ENCODE results near the gene ARL15. TPM values are rescaled to one million over a fixed set of nuclear protein-coding genes. Genes with fewer than 3 reads are reported as not detected.

ARL15 gene
- total RNA-seq, 1 experiment from 2014 or later: 18.3 TPM

- no TSS peak for BruUV-seq (replicated peaks)
- ChIA-PET CTCF (no interaction called here), POLR2A (ENCODE audit: low non-redundant PET) (no interaction called here)
- Histone ChIP-seq H3K4me1 (ENCODE audit: insufficient read depth, low read length, poor library complexity, severe bottlenecking) (no peaks in the 10 kb centered on the region), H3K27ac (ENCODE audit: low read depth, low read length, poor library complexity, severe bottlenecking) (no peak overlapping the region), H3K4me3 (ENCODE audit: low read depth, low read length, poor library complexity, severe bottlenecking) (no peak overlapping the region), H3K36me3 (ENCODE audit: insufficient read depth, low read length, poor library complexity, severe bottlenecking) (no peaks in the 10 kb centered on the region), H3K27me3 (replicated peaks; ENCODE audit: insufficient read depth, low read depth, low read length, poor library complexity) (no peaks in the 10 kb centered on the region), H3K9me3 (ENCODE audit: low read depth, low read length, poor library complexity, severe bottlenecking) (no peaks in the 10 kb centered on the region)
- no peak for DNase-seq (ENCODE audit: low spot score)
- TF ChIP-seq EZH2 (IDR thresholded peaks at IDR 0.05; ENCODE audit: borderline replicate concordance, low read depth, low read length, poor library complexity, severe bottlenecking): no peak
- no peak for TF ChIP-seq CTCF (conservative IDR thresholded peaks at IDR 0.05; ENCODE audit: low read depth, low read length)
- intact Hi-C loops (cut with micrococcal nuclease; ENCODE audit: unreplicated experiment): no loop called here
Measured at GRCh38 chr5:54272746-54273145, 37.6 kb downstream of the ARL15 start.

- H3K27ac ChIP-seq (ENCODE audit: low read depth, low read length, poor library complexity, severe bottlenecking): no peak overlapping the region
- no peaks in the 10 kb centered on the region for H3K4me1 ChIP-seq (ENCODE audit: insufficient read depth, low read length, poor library complexity, severe bottlenecking)
- H3K36me3 ChIP-seq (ENCODE audit: insufficient read depth, low read length, poor library complexity, severe bottlenecking): no peaks in the 10 kb centered on the region
- no TSS peak for BruUV-seq (replicated peaks)
- ChIA-PET CTCF (no interaction called here), POLR2A (ENCODE audit: low non-redundant PET) (no interaction called here)
- DNase-seq (ENCODE audit: low spot score): no peak
- H3K9me3 ChIP-seq (ENCODE audit: low read depth, low read length, poor library complexity, severe bottlenecking): no peaks in the 10 kb centered on the region
- no peak for TF ChIP-seq EZH2 (IDR thresholded peaks at IDR 0.05; ENCODE audit: borderline replicate concordance, low read depth, low read length, poor library complexity, severe bottlenecking)
- TF ChIP-seq CTCF (conservative IDR thresholded peaks at IDR 0.05; ENCODE audit: low read depth, low read length): no peak
- H3K27me3 ChIP-seq (replicated peaks; ENCODE audit: insufficient read depth, low read depth, low read length, poor library complexity): no peaks in the 10 kb centered on the region
- intact Hi-C loops (cut with micrococcal nuclease; ENCODE audit: unreplicated experiment): no loop called here
- no peak overlapping the region for H3K4me3 ChIP-seq (ENCODE audit: low read depth, low read length, poor library complexity, severe bottlenecking)
Measured at GRCh38 chr5:54270326-54270725, 40.0 kb downstream of the ARL15 start.

- H3K27me3 ChIP-seq (replicated peaks; ENCODE audit: insufficient read depth, low read depth, low read length, poor library complexity): no peaks in the 10 kb centered on the region
- no peaks in the 10 kb centered on the region for H3K9me3 ChIP-seq (ENCODE audit: low read depth, low read length, poor library complexity, severe bottlenecking)
- no peak overlapping the region for H3K4me3 ChIP-seq (ENCODE audit: low read depth, low read length, poor library complexity, severe bottlenecking)
- no peaks in the 10 kb centered on the region for H3K4me1 ChIP-seq (ENCODE audit: insufficient read depth, low read length, poor library complexity, severe bottlenecking)
- DNase-seq (ENCODE audit: low spot score): no peak
- ChIA-PET POLR2A (ENCODE audit: low non-redundant PET) (no interaction called here), CTCF (no interaction called here)
- BruUV-seq (replicated peaks): no TSS peak
- H3K36me3 ChIP-seq (ENCODE audit: insufficient read depth, low read length, poor library complexity, severe bottlenecking): no peaks in the 10 kb centered on the region
- intact Hi-C loops (cut with micrococcal nuclease; ENCODE audit: unreplicated experiment): no loop called here
- TF ChIP-seq CTCF (conservative IDR thresholded peaks at IDR 0.05; ENCODE audit: low read depth, low read length): no peak
- TF ChIP-seq EZH2 (IDR thresholded peaks at IDR 0.05; ENCODE audit: borderline replicate concordance, low read depth, low read length, poor library complexity, severe bottlenecking): no peak
- no peak overlapping the region for H3K27ac ChIP-seq (ENCODE audit: low read depth, low read length, poor library complexity, severe bottlenecking)
Measured at GRCh38 chr5:54264574-54264973, 45.8 kb downstream of the ARL15 start.
